Vagina (tissue), 2 donors: ENCODE data around the gene PPP6R2. TPM values are rescaled to one million over a fixed set of nuclear protein-coding genes. Genes with fewer than 3 reads are reported as not detected.
A peak's percentile ranks its signal among the peaks of the same experiment; 100 is the strongest.

Source experiments
- DNase-seq, 2 donors: peaks; one replicate each; pipeline ENCODE4 v3.0.0-alpha.2; 2017; ENCODE audit errors: extremely low spot score in 2 of 2
- H3K27ac ChIP-seq: fragments of 200-600 bp; sonication (generic); one replicate; pipeline ENCODE4 v1.5.1; 2019
- H3K27me3 ChIP-seq: fragments of 200-600 bp; sonication (generic); one replicate; pipeline ENCODE4 v1.5.1; 2019
- H3K36me3 ChIP-seq, 2 donors: fragments of 200-600 bp; sonication (generic); one replicate each; pipeline ENCODE4 v1.5.1; 2017 to 2019
- H3K4me1 ChIP-seq: fragments of 200-600 bp; sonication (generic); one replicate; pipeline ENCODE4 v1.5.1; 2019
- H3K4me3 ChIP-seq, 2 donors: fragments of 200-600 bp; sonication (generic); 1 replicate in 1 of 2; 2 replicates in 1 of 2; pipeline ENCODE4 v1.5.1; 2016 to 2019
- H3K9me3 ChIP-seq: fragments of 200-600 bp; sonication (generic); one replicate; pipeline ENCODE4 v1.5.1; 2019
- CTCF ChIP-seq, 3 experiments: fragments of 450-650 bp in 2 of 3; fragments of 200-600 bp in 1 of 3; sonication (generic) in 1 of 3; IDR thresholded peaks; one replicate each; pipeline ENCODE4 v1.5.1; 2017 to 2019; ENCODE audit warnings: antibody characterized with exemption in 3 of 3, mild to moderate bottlenecking in 2 of 3, moderate library complexity in 2 of 3
- POLR2A ChIP-seq, 2 donors: fragments of 450-650 bp; IDR thresholded peaks; one replicate each; pipeline ENCODE4 v1.6.1; 2017; ENCODE audit warnings: antibody characterized with exemption in 2 of 2, mild to moderate bottlenecking in 2 of 2, moderate library complexity in 2 of 2
- POLR2AphosphoS5 ChIP-seq, 2 donors: sonication (generic); formaldehyde crosslinking; IDR thresholded peaks; one replicate each; pipeline ENCODE4 v1.9.0; 2017; ENCODE audit warnings: antibody characterized with exemption in 2 of 2, mild to moderate bottlenecking in 2 of 2, low read depth in 1 of 2; ENCODE audit not compliant: insufficient read depth in 1 of 2
- intact Hi-C: fragments of 100-400 bp; cut with DNase I; formaldehyde crosslinking; loops from one replicate; pipeline ENCODE4 v1.15.1; 2023
- total RNA-seq: library from RNA; depleted of rRNA; stranded (reverse); fragments of >200 nt; gene quantifications from one replicate; pipeline ENCODE4 v1.2.3, GENCODE V29; 2016

PPP6R2 gene
- total RNA-seq, 1 donor from 2014 or later, result 49.1 TPM

DNA sequence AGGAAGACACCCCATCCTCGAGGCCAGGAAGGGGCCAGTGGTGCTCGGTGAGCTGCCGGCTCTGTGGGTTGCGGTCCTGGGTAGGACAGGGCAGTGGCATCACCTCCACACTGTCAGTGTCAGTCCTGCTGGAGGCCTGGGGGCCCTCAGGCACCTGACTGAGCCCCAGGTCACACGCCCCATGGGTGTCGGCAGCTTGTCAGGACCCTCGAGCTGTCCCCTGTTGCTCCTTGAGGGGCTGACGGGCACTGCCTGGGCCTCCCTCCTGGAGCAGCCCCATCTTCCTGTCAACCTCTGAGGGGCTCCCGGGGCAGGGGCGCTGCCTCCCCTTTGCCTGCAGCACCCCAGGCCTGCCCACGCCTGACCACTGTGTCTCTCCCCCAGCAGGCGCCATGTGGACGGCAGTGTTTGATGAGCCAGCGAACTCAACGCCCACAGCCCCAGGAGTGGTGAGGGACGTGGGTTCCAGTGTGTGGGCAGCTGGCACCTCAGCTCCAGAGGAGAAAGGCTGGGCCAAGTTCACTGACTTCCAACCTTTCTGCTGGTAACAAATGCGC is 96.3 kb downstream of the PPP6R2 start:
- Histone ChIP-seq H3K27ac (no peak overlapping the region), H3K4me3 (no peak overlapping the region), H3K4me1 (peaks cover 3% of the 10 kb centered on the region), H3K9me3 (no peaks in the 10 kb centered on the region), H3K36me3 (peaks cover 0 to 66% of the 10 kb centered on the region in 2 donors), H3K27me3 (no peaks in the 10 kb centered on the region)
- no peak for TF ChIP-seq POLR2A (IDR thresholded peaks at IDR 0.05)
- TF ChIP-seq POLR2AphosphoS5 (IDR thresholded peaks at IDR 0.05; ENCODE audit: insufficient read depth in 1 of 2, low read depth in 1 of 2), result no peak
- no peak for TF ChIP-seq CTCF (IDR thresholded peaks at IDR 0.05)
- intact Hi-C loops, result no loop called here
- no peak for DNase-seq

DNA sequence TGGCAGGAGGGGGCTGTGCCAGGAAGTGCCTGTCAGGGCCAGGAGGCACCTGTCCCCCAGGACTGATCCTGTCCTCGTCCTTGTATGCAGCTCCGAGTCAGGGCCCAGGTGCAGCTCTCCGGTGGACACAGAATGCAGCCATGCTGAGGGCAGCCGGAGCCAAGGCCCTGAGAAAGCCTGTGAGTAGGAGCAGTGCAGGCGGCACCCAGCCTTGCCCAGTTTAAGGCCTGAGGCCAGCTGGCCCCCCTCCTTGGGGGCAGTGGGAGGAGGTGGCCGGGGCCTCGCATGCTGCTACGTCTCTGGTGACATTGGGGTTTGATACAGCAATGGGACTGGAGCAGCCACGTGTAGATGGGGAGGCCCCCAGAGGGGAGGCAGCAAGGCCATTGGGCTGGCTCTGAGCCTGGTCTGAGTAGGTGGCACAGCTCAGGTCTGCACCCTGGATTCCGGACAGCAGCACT is 96.8 kb downstream of the PPP6R2 start:
- peaks cover 0 to 63% of the 10 kb centered on the region in 2 donors for H3K36me3 ChIP-seq
- intact Hi-C loops, result no loop called here
- no peaks in the 10 kb centered on the region for H3K27me3 ChIP-seq
- no peak overlapping the region for H3K27ac ChIP-seq
- no peaks in the 10 kb centered on the region for H3K9me3 ChIP-seq
- DNase-seq, result no peak
- TF ChIP-seq CTCF (IDR thresholded peaks at IDR 0.05) (no peak), POLR2AphosphoS5 (IDR thresholded peaks at IDR 0.05; ENCODE audit: insufficient read depth in 1 of 2, low read depth in 1 of 2) (no peak), POLR2A (IDR thresholded peaks at IDR 0.05) (no peak)
- H3K4me1 ChIP-seq, result peaks cover 8% of the 10 kb centered on the region
- H3K4me3 ChIP-seq, result no peak overlapping the region

DNA sequence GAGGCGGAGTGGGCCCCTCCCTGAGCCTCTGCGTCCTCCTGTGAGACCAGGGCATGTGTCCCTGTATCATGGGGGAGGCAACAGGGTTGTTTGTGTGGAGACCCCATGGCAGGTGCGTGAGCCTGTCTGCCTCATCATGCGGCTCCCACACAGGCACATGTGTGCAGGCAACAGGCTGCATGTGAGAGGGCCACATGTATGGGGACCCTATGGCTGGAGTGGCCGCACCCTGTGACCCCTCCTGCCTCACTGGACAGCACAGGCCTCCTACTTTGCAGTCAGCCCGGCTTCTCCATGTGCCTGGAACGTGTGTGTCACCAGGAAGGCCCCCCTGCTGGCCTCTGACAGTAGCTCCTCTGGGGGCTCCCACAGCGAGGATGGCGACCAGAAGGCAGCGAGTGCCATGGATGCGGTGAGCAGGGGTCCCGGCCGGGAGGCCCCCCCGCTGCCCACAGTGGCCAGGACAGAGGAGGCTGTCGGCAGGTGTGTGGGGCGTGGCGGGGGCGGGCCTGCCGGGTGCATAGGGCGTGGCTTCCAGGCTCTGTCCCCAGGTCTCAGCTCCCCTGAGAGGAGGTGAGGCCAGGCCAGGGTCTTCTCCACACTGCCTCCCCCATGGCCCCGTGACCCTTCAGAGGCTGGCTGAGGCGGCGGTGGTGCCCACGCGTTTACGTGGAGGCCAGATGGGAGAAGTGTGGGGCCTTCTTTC is 97.6 kb downstream of the PPP6R2 start:
- H3K9me3 ChIP-seq, result no peaks in the 10 kb centered on the region
- no peaks in the 10 kb centered on the region for H3K27me3 ChIP-seq
- H3K4me3 ChIP-seq, result no peak overlapping the region
- peaks cover 0 to 58% of the 10 kb centered on the region in 2 donors for H3K36me3 ChIP-seq
- intact Hi-C loops, result no loop called here
- no peak for TF ChIP-seq POLR2AphosphoS5 (IDR thresholded peaks at IDR 0.05; ENCODE audit: insufficient read depth in 1 of 2, low read depth in 1 of 2)
- no peak for TF ChIP-seq CTCF (IDR thresholded peaks at IDR 0.05)
- TF ChIP-seq POLR2A (IDR thresholded peaks at IDR 0.05), result no peak
- H3K27ac ChIP-seq, result no peak overlapping the region
- peaks cover 10% of the 10 kb centered on the region for H3K4me1 ChIP-seq
- no peak for DNase-seq

DNA sequence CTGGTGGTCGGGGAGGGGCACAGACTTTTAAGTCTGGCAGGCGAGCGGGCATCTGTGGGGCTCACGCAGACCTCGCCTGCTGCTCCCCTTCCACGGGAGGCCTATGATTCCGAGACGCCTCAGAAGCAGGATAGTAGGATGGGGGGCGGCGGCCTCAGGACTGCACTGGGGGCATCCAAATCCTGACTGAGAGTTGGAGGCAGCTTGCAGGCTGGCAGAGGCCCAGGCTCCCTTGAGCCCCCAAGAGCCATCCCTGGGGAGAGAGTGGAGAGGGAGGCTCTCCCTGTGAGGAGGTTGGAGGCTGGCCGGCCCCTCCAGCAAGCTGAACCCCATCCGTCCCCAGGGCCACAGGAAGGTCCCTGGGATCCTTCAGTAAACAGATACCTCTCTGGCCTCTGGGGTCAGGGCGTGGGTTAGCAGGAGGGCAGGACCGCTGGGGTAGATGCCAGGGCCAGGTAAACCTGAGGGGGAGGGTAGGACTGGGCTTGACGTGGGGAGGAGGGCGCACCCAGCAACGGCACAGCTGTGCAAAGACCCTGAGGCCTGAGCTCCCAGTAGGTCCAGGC is 98.4 kb downstream of the PPP6R2 start:
- H3K4me1 ChIP-seq, result peaks cover 10% of the 10 kb centered on the region
- TF ChIP-seq POLR2AphosphoS5 (IDR thresholded peaks at IDR 0.05; ENCODE audit: insufficient read depth in 1 of 2, low read depth in 1 of 2) (no peak), CTCF (IDR thresholded peaks at IDR 0.05) (no peak), POLR2A (IDR thresholded peaks at IDR 0.05) (no peak)
- intact Hi-C loops, result no loop called here
- H3K27me3 ChIP-seq, result no peaks in the 10 kb centered on the region
- H3K9me3 ChIP-seq, result no peaks in the 10 kb centered on the region
- DNase-seq, result no peak
- H3K27ac ChIP-seq, result no peak overlapping the region
- no peak overlapping the region for H3K4me3 ChIP-seq
- peaks cover 0 to 59% of the 10 kb centered on the region in 2 donors for H3K36me3 ChIP-seq

- DNase-seq, result no peak
- Histone ChIP-seq H3K4me1 (peaks cover 10% of the 10 kb centered on the region), H3K27me3 (no peaks in the 10 kb centered on the region), H3K27ac (no peak overlapping the region), H3K36me3 (peaks cover 0 to 64% of the 10 kb centered on the region in 2 donors), H3K9me3 (no peaks in the 10 kb centered on the region), H3K4me3 (no peak overlapping the region)
- TF ChIP-seq CTCF (IDR thresholded peaks at IDR 0.05), result no peak
- no peak for TF ChIP-seq POLR2A (IDR thresholded peaks at IDR 0.05)
- peak in 1 of 2 donors; percentile 30 for TF ChIP-seq POLR2AphosphoS5 (IDR thresholded peaks at IDR 0.05; ENCODE audit: insufficient read depth in 1 of 2, low read depth in 1 of 2)
- intact Hi-C loops, result no loop called here
Observed at GRCh38 chr22:50443197-50443596, 100.1 kb downstream of the PPP6R2 start.
